Measurements from ENCODE around the gene IP6K3. TPM values are rescaled to one million over a fixed set of nuclear protein-coding genes. Genes with fewer than 3 reads are reported as not detected.

Gene IP6K3
- total and polyA plus RNA-seq, 2 experiments from 2014 or later, result 0.14 to 0.16 TPM

DNA sequence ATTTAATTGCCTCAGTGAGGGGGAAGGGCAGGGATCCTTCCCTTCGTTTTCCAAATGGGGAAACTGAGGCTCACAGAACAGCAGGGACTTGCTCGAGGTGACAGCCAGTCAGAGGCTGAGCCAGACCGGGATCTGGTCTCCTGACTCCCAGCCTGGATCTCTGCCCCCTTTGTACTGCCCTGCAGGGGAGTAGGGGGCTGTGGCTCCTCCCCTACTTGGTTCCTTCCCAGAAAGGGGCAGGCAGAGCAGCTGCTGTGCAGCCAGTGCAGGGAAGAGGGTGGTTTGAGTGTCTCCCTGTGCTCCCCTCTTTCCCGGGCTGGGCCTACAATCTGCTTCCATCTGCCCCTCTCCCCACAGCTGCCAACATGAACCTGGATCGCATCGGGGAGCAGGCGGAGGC lies 72.9 kb downstream of the IP6K3 start:
- ATAC-seq (no peak), DNase-seq (ENCODE audit: low spot score) (no peak)
- peaks cover 26% of the 10 kb centered on the region for H3K36me3 Mint-ChIP-seq (ENCODE audit: low read depth)

DNA sequence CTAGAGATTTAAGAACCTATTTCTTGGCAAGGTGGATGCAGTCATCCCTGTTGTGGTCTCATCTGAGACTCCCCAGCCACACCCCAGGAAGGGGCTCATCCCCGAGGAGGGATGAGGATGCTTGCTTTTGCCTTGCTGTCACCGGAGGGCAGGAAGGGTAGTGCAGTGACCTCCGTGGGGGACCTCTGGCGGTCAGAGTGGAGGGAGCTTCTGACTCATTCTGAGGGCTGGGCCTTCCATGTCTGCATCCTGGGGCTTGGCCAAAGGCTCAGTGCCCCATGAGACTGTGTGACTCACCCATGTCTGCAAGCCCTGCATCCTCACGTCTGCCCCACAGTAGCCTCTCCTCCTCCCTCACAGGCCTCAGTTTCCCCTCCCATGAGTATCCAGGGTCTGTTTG lies 73.9 kb downstream of the IP6K3 start:
- Mint-ChIP-seq H3K9me3 (no peaks in the 10 kb centered on the region), H3K27me3 (ENCODE audit: insufficient read depth, low read depth, poor library complexity) (peaks cover 19% of the 10 kb centered on the region), H3K4me1 (peaks cover 4% of the 10 kb centered on the region; the same call in 2 of the 3 replicates), H3K27ac (no peak overlapping the region), H3K4me3 (no peak overlapping the region), H3K36me3 (ENCODE audit: low read depth) (peaks cover 31% of the 10 kb centered on the region)
- Histone ChIP-seq H3K4me1 (ENCODE audit: insufficient read depth) (no peaks in the 10 kb centered on the region), H3F3A (replicated peaks; ENCODE audit: low read depth) (no peaks in the 10 kb centered on the region), H2AFZ (no peak overlapping the region), H3K9me2 (ENCODE audit: insufficient read depth) (no peaks in the 10 kb centered on the region), H3K4me2 (no peak overlapping the region), H3K27me3 (ENCODE audit: insufficient read depth) (no peaks in the 10 kb centered on the region), H3K27ac (ENCODE audit: low read depth) (no peak overlapping the region), H4K20me1 (replicated peaks; ENCODE audit: insufficient read depth) (no peaks in the 10 kb centered on the region; the same call in 1 of the 2 replicates), H3K36me3 (ENCODE audit: insufficient read depth) (no peaks in the 10 kb centered on the region), H3K4me3 (no peak overlapping the region), H3K79me2 (replicated peaks; ENCODE audit: insufficient read depth) (no peaks in the 10 kb centered on the region)
- TF ChIP-seq NANOG (IDR thresholded peaks at IDR 0.05; ENCODE audit: borderline replicate concordance), result no peak
- TF ChIP-seq, protein P1, sequence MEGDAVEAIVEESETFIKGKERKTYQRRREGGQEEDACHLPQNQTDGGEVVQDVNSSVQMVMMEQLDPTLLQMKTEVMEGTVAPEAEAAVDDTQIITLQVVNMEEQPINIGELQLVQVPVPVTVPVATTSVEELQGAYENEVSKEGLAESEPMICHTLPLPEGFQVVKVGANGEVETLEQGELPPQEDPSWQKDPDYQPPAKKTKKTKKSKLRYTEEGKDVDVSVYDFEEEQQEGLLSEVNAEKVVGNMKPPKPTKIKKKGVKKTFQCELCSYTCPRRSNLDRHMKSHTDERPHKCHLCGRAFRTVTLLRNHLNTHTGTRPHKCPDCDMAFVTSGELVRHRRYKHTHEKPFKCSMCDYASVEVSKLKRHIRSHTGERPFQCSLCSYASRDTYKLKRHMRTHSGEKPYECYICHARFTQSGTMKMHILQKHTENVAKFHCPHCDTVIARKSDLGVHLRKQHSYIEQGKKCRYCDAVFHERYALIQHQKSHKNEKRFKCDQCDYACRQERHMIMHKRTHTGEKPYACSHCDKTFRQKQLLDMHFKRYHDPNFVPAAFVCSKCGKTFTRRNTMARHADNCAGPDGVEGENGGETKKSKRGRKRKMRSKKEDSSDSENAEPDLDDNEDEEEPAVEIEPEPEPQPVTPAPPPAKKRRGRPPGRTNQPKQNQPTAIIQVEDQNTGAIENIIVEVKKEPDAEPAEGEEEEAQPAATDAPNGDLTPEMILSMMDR (conservative IDR thresholded peaks at IDR 0.05; ENCODE audit: low read depth in 2 of 2), result peak; percentile 35 to 57
- ATAC-seq (peak; percentile 53), DNase-seq (ENCODE audit: low spot score) (peak; percentile 59)

More for the DNA sequence above, 72.9 kb downstream of the IP6K3 start:
- no peaks in the 10 kb centered on the region for H3K4me1 ChIP-seq (ENCODE audit: insufficient read depth)
- H3K4me3 ChIP-seq, result no peak overlapping the region
- no peak for TF ChIP-seq EZH2phosphoT487 (IDR thresholded peaks at IDR 0.05; ENCODE audit: unreplicated experiment)
- TF ChIP-seq NANOG (IDR thresholded peaks at IDR 0.05; ENCODE audit: borderline replicate concordance), result no peak
- Mint-ChIP-seq H3K27me3 (ENCODE audit: insufficient read depth, low read depth, poor library complexity) (peaks cover 15% of the 10 kb centered on the region), H3K27ac (no peak overlapping the region), H3K4me1 (peaks cover 4% of the 10 kb centered on the region; the same call in 2 of the 3 replicates), H3K9me3 (no peaks in the 10 kb centered on the region), H3K4me3 (no peak overlapping the region)
- H3K36me3 ChIP-seq (ENCODE audit: insufficient read depth), result no peaks in the 10 kb centered on the region
- H3K27me3 ChIP-seq (ENCODE audit: insufficient read depth), result no peaks in the 10 kb centered on the region
- no peak overlapping the region for H2AFZ ChIP-seq
- H3K9me2 ChIP-seq (ENCODE audit: insufficient read depth), result no peaks in the 10 kb centered on the region
- H3K79me2 ChIP-seq (replicated peaks; ENCODE audit: insufficient read depth), result no peaks in the 10 kb centered on the region
- no peak overlapping the region for H3K27ac ChIP-seq (ENCODE audit: low read depth)
- no peaks in the 10 kb centered on the region for H3F3A ChIP-seq (replicated peaks; ENCODE audit: low read depth)
- no peak overlapping the region for H3K4me2 ChIP-seq
- no peaks in the 10 kb centered on the region; the same call in 1 of the 2 replicates for H4K20me1 ChIP-seq (replicated peaks; ENCODE audit: insufficient read depth)

DNA sequence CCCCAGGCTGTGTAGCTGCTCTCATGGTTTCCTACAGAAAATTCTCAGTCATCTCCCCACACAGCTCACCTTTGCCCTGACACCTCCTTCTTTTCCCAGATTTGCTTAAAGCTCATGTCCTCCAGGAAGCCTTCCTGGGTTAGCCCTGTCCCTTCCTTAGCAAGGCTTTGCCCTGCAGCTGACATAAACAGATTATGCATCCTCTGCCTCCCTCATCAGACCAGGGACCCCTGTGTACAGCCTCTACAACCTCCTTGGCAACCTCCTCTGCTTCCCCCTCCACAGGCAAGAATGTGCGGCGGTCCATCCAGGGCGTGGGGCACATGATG lies 75.0 kb downstream of the IP6K3 start:
- Histone ChIP-seq H3K4me3 (no peak overlapping the region), H3K79me2 (replicated peaks; ENCODE audit: insufficient read depth) (no peaks in the 10 kb centered on the region), H3K9me2 (ENCODE audit: insufficient read depth) (no peaks in the 10 kb centered on the region), H3K36me3 (ENCODE audit: insufficient read depth) (no peaks in the 10 kb centered on the region), H2AFZ (no peak overlapping the region), H3K4me1 (ENCODE audit: insufficient read depth) (no peaks in the 10 kb centered on the region), H4K20me1 (replicated peaks; ENCODE audit: insufficient read depth) (no peaks in the 10 kb centered on the region; the same call in 1 of the 2 replicates), H3K27me3 (ENCODE audit: insufficient read depth) (no peaks in the 10 kb centered on the region), H3F3A (replicated peaks; ENCODE audit: low read depth) (no peaks in the 10 kb centered on the region), H3K4me2 (no peak overlapping the region), H3K27ac (ENCODE audit: low read depth) (no peak overlapping the region)
- ATAC-seq (no peak), DNase-seq (ENCODE audit: low spot score) (no peak)
- peaks cover 4% of the 10 kb centered on the region; the same call in 2 of the 3 replicates for H3K4me1 Mint-ChIP-seq
- no peak overlapping the region for H3K27ac Mint-ChIP-seq
- peaks cover 31% of the 10 kb centered on the region for H3K36me3 Mint-ChIP-seq (ENCODE audit: low read depth)
- no peak overlapping the region for H3K4me3 Mint-ChIP-seq
- no peaks in the 10 kb centered on the region for H3K9me3 Mint-ChIP-seq
- H3K27me3 Mint-ChIP-seq (ENCODE audit: insufficient read depth, low read depth, poor library complexity), result peaks cover 17% of the 10 kb centered on the region
- TF ChIP-seq ZNF331 (CRISPR knock-in tag; IDR thresholded peaks at IDR 0.05; ENCODE audit: low read depth) (no peak), POLR2AphosphoS5 (IDR thresholded peaks at IDR 0.05; ENCODE audit: low read depth) (no peak), EZH2phosphoT487 (IDR thresholded peaks at IDR 0.05; ENCODE audit: unreplicated experiment) (no peak), EZH2 (IDR thresholded peaks at IDR 0.05; ENCODE audit: low read depth, unreplicated experiment) (no peak), ZNF114 (CRISPR knock-in tag; IDR thresholded peaks at IDR 0.05) (no peak), JUNB (IDR thresholded peaks at IDR 0.05; ENCODE audit: unreplicated experiment) (no peak)
- TF ChIP-seq, protein P2, sequence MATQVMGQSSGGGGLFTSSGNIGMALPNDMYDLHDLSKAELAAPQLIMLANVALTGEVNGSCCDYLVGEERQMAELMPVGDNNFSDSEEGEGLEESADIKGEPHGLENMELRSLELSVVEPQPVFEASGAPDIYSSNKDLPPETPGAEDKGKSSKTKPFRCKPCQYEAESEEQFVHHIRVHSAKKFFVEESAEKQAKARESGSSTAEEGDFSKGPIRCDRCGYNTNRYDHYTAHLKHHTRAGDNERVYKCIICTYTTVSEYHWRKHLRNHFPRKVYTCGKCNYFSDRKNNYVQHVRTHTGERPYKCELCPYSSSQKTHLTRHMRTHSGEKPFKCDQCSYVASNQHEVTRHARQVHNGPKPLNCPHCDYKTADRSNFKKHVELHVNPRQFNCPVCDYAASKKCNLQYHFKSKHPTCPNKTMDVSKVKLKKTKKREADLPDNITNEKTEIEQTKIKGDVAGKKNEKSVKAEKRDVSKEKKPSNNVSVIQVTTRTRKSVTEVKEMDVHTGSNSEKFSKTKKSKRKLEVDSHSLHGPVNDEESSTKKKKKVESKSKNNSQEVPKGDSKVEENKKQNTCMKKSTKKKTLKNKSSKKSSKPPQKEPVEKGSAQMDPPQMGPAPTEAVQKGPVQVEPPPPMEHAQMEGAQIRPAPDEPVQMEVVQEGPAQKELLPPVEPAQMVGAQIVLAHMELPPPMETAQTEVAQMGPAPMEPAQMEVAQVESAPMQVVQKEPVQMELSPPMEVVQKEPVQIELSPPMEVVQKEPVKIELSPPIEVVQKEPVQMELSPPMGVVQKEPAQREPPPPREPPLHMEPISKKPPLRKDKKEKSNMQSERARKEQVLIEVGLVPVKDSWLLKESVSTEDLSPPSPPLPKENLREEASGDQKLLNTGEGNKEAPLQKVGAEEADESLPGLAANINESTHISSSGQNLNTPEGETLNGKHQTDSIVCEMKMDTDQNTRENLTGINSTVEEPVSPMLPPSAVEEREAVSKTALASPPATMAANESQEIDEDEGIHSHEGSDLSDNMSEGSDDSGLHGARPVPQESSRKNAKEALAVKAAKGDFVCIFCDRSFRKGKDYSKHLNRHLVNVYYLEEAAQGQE (IDR thresholded peaks at IDR 0.05; ENCODE audit: unreplicated experiment), result no peak
- TF ChIP-seq, protein P3, sequence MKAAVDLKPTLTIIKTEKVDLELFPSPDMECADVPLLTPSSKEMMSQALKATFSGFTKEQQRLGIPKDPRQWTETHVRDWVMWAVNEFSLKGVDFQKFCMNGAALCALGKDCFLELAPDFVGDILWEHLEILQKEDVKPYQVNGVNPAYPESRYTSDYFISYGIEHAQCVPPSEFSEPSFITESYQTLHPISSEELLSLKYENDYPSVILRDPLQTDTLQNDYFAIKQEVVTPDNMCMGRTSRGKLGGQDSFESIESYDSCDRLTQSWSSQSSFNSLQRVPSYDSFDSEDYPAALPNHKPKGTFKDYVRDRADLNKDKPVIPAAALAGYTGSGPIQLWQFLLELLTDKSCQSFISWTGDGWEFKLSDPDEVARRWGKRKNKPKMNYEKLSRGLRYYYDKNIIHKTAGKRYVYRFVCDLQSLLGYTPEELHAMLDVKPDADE (IDR thresholded peaks at IDR 0.05), result no peak

Measured in GM23338 (cell line).